Prostate gland (tissue), 2 donors: ENCODE data around the gene RAD51B. TPM values are rescaled to one million over a fixed set of nuclear protein-coding genes. Genes with fewer than 3 reads are reported as not detected.
A peak's percentile ranks its signal among the peaks of the same experiment; 100 is the strongest.

Experiments used
- DNase-seq: peaks from one replicate; pipeline ENCODE4 v3.0.0-alpha.2; 2019; ENCODE audit warnings: low spot score
- H3K27ac ChIP-seq, 2 donors: fragments of 200-600 bp; sonication (generic); 2 replicates each; pipeline ENCODE4 v1.5.1; 2017 to 2019
- H3K27me3 ChIP-seq: fragments of 200-600 bp; sonication (generic); replicated peaks from 2 replicates; pipeline ENCODE4 v1.5.1; 2019; ENCODE audit not compliant: insufficient read depth
- H3K36me3 ChIP-seq, 2 donors: fragments of 200-600 bp; sonication (generic); 1 replicate in 1 of 2; 2 replicates in 1 of 2; pipeline versions ENCODE4 v1.5.1 to v1.8.1; 2017 to 2019
- H3K4me1 ChIP-seq: fragments of 200-600 bp; sonication (generic); replicated peaks from 2 replicates; pipeline ENCODE4 v1.5.1; 2019
- H3K4me3 ChIP-seq, 2 donors: fragments of 200-600 bp; sonication (generic); 2 replicates each; pipeline ENCODE4 v1.5.1; 2017 to 2019
- H3K9me3 ChIP-seq: fragments of 200-600 bp; sonication (generic); 2 replicates; pipeline ENCODE4 v1.5.1; 2017
- CTCF ChIP-seq, 4 experiments: fragments of 200-600 bp in 2 of 4; fragments of 450-650 bp in 2 of 4; sonication (generic) in 2 of 4; IDR thresholded peaks; 1 replicate in 3 of 4; 2 replicates in 1 of 4; pipeline ENCODE4 v1.5.1; 2016 to 2019; ENCODE audit warnings: antibody characterized with exemption in 4 of 4, mild to moderate bottlenecking in 2 of 4, moderate library complexity in 2 of 4
- POLR2A ChIP-seq: fragments of 450-650 bp; IDR thresholded peaks from one replicate; pipeline ENCODE4 v1.6.1; 2016; ENCODE audit warnings: antibody characterized with exemption, mild to moderate bottlenecking
- POLR2AphosphoS5 ChIP-seq: sonication (generic); formaldehyde crosslinking; IDR thresholded peaks from one replicate; pipeline ENCODE4 v1.6.1; 2017; ENCODE audit warnings: antibody characterized with exemption
- WGBS: methylation state at CpG from one replicate; pipeline ENCODE4 v1.1.5; 2018; 5-methylcytosine and 5-hydroxymethylcytosine counted together
- intact Hi-C: fragments of 100-400 bp; cut with DNase I; formaldehyde crosslinking; loops from one replicate; pipeline ENCODE4 v1.14.2; 2022
- total RNA-seq, 2 donors: library from RNA; depleted of rRNA; stranded (reverse); fragments of >200 nt; gene quantifications; one replicate each; pipeline ENCODE4 v1.1.0, GENCODE V29; 2016

The RAD51B gene
- total RNA-seq, 2 donors from 2014 or later: 14.9 to 35.8 TPM

- H3K4me3 ChIP-seq: no peak overlapping the region
- TF ChIP-seq POLR2A: no peak
- TF ChIP-seq POLR2AphosphoS5: no peak
- TF ChIP-seq CTCF (IDR thresholded peaks at IDR 0.05): no peak
- no peak for DNase-seq
- peak overlapping the region; percentile 11 to 77 for H3K27ac ChIP-seq
- peaks cover 10% of the 10 kb centered on the region for H3K4me1 ChIP-seq
- no peaks in the 10 kb centered on the region for H3K9me3 ChIP-seq
- no peaks in the 10 kb centered on the region for H3K36me3 ChIP-seq
- intact Hi-C loops: loop anchor here (1.0 to 10.0 kb wide), 3 partner anchors 37 to 656 kb away; no protein-coding TSS in a partner anchor
- H3K27me3 ChIP-seq: no peaks in the 10 kb centered on the region
- WGBS: 26% methylated on average over 3 of the region's 3 CpGs
Measured at GRCh38 chr14:68140806-68141205, 321.2 kb downstream of the RAD51B start.

- intact Hi-C loops: loop anchor here (5.0 to 10.0 kb wide), 2 partner anchors 103 to 656 kb away; no protein-coding TSS in a partner anchor
- peaks cover 10% of the 10 kb centered on the region for H3K4me1 ChIP-seq
- WGBS: 20% methylated on average over 5 of the region's 5 CpGs
Measured at GRCh38 chr14:68141281-68142088, 321.9 kb downstream of the RAD51B start.

DNA sequence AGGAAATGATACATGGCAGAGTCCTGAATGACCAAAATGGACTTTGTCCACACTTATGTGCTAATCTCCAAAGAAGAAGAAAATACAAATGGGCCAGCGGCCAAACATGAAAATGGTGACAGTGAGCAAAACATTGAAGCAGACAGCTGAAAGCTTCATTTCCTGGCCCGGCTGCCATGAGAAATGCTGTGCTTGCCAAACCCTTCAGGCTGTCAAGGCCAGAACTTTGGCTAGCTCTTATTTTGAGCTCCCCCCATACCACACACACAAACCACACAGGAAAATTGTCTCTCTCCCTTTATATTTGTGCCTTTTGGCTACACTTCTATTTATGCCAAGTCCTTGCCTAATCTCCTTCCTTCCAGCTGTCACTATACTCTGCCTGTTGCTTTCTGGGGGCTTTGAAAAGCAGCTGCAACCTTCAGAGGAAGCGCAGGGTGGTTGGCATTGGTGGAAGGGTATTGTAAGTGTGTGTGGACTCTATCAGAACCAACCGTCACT, 323.8 kb downstream of the RAD51B start:
- Histone ChIP-seq H3K9me3 (no peaks in the 10 kb centered on the region), H3K27ac (peak overlapping the region; percentile 79 to 80), H3K36me3 (no peaks in the 10 kb centered on the region), H3K4me1 (peaks cover 10% of the 10 kb centered on the region), H3K4me3 (no peak overlapping the region), H3K27me3 (no peaks in the 10 kb centered on the region)
- TF ChIP-seq POLR2AphosphoS5 (peak; percentile 22), CTCF (IDR thresholded peaks at IDR 0.05) (no peak)
- WGBS: 38% methylated on average over 4 of the region's 4 CpGs
- intact Hi-C loops: loop anchor here (5.0 to 10.0 kb wide), 2 partner anchors 101 to 654 kb away; no protein-coding TSS in a partner anchor
- peak; percentile 47 for DNase-seq

More at GRCh38 chr14:68141281-68142088, 321.9 kb downstream of the RAD51B start:
- Histone ChIP-seq H3K27ac (peak overlapping the region; percentile 11 to 77), H3K27me3 (no peaks in the 10 kb centered on the region), H3K36me3 (no peaks in the 10 kb centered on the region), H3K9me3 (no peaks in the 10 kb centered on the region), H3K4me3 (no peak overlapping the region)
- DNase-seq: no peak
- peak; percentile 10 for TF ChIP-seq POLR2AphosphoS5
- no peak for TF ChIP-seq POLR2A

GRCh38 chr14:68144051-68144681, 324.6 kb downstream of the RAD51B start:
- Histone ChIP-seq H3K36me3 (no peaks in the 10 kb centered on the region), H3K9me3 (no peaks in the 10 kb centered on the region), H3K27me3 (no peaks in the 10 kb centered on the region), H3K4me1 (peaks cover 10% of the 10 kb centered on the region), H3K4me3 (no peak overlapping the region), H3K27ac (peak overlapping the region; percentile 79 to 80)
- intact Hi-C loops: loop anchor here (2.0 to 10.0 kb wide), 3 partner anchors 51 to 653 kb away; no protein-coding TSS in a partner anchor
- DNase-seq: peak; percentile 47
- 18% methylated on average over 3 of the region's 3 CpGs for WGBS
- TF ChIP-seq POLR2AphosphoS5 (peak; percentile 90), CTCF (IDR thresholded peaks at IDR 0.05) (no peak), POLR2A (no peak)

DNA sequence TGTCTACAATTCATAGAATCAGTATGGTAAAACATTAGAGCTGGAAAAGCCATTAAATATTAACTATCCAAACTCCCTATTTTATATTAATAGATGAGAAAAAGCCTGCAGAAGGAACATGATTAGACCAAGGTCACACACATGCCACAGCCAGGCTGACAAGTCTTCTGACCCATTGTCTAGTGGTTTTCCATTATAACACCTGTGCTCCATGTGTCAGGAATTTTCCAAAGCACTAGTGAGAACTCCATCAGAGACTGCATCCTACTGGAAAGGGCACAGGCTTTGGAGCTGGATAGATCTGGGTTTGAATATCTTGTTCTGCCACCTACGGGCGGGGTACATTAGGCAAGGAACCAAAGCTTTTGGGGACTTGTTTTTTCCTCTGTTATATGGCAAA, 325.5 kb downstream of the RAD51B start:
- intact Hi-C loops: loop anchor here (2.0 to 10.0 kb wide), 2 partner anchors 50 to 100 kb away; no protein-coding TSS in a partner anchor
- H3K27me3 ChIP-seq: no peaks in the 10 kb centered on the region
- peaks cover 10% of the 10 kb centered on the region for H3K4me1 ChIP-seq
- TF ChIP-seq POLR2AphosphoS5 (no peak), CTCF (IDR thresholded peaks at IDR 0.05) (no peak), POLR2A (no peak)
- DNase-seq: no peak
- H3K4me3 ChIP-seq: no peak overlapping the region
- peak overlapping the region; percentile 79 to 80 for H3K27ac ChIP-seq
- WGBS: 92% methylated on average over 2 of the region's 2 CpGs
- H3K36me3 ChIP-seq: no peaks in the 10 kb centered on the region
- H3K9me3 ChIP-seq: no peaks in the 10 kb centered on the region
